HG03575 (cell line): ENCODE data around the gene PARD3.

Experiments
- ATAC-seq: cut with Tn5 transposase; IDR thresholded peaks from one replicate; pipeline ENCODE4 v1.9.1; 2021; ENCODE audit not compliant: unreplicated experiment, insufficient number of reproducible peaks, low FRiP score; ENCODE audit errors: extremely low read depth

The PARD3 gene

DNA sequence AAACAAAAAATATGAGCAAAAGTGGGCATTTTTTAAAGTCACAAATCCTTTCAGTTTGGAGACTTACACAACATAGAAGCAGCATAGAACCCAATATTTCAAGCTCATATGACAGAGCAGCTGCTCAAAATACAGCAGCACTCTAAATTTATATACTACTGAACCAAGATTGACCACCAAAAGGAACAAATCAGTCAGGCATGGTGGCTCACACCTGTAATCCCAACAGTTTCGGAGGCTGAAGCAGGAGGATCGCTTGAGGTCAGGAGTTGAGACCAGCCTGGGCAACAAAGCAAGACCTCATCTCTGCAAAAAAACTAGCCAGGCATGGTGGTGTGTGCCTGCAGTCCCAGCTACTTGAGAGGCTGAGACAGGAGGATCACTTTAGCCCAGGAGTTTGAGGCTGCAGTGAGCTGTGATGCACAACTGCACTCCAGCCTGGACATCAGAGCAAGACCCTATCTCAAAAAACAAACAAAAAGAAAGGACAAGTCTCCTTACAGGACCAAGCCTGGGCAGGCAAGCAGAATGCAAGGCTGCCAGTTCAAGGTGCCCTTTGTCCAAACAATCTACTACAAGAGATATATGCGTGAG, 40.0 kb downstream of the PARD3 start:
- no peak for ATAC-seq

DNA sequence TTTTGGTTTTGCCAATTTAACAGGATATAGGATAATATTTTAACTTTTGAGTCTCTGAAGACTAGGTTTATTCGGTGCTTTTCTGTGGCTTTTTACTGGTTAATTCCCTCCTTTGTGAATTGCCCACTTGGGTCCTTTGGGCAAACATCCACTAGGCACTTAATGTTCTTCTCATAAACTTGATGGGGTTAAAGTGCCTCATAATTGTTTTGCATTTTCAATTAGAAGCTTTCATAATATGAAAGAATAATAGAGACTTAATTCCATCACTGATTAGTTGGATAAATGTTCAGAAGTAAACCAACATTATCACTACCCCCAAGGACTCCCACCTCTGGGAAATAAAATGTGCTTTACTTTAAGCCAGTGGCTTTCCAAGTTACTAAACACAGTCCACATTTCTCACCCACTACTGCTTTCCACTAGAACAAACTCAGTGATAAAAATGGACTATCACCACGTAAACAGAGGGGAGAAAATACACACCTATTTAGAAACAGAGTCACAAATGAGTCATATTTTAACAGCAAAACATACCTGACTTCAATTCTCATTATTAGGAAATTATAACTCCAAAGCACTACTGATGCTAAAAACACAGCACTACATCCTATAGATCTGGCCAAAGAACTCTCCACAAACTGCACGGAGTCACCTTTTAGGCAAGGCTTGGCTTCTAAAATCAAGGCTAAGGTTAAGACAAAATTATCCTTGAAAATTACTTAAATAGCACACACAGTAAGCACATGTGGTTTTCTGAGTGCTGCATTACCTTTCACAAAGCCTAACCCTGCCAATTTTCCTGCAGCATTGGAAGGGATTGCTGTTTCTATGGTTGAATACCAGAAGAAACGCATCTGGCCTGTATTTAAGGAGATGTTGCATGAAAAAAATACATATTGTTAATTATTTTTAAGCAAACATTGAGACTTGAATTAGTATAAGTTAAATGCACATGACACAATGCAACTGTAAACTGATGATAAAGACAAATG, 41.2 kb downstream of the PARD3 start:
- ATAC-seq = no peak

DNA sequence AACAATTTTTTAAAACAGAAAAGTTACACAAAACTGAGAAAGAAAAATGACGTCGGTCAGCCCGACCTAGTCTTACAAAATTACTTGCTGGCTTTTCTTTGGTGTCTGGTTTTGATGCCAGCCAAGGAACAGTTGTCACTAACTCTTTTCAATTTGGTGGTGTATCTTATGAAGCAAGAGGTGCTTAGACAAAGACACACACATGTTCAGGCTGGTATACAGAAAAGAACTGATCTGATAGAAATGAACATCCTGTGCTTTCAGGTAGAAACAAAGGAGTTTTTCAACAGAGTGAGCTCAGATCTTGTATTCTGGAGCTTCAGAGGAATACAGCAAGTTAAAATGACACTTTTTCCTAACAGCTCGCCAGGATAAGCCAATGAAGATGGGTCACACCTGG, 43.6 kb downstream of the PARD3 start:
- no peak for ATAC-seq

DNA sequence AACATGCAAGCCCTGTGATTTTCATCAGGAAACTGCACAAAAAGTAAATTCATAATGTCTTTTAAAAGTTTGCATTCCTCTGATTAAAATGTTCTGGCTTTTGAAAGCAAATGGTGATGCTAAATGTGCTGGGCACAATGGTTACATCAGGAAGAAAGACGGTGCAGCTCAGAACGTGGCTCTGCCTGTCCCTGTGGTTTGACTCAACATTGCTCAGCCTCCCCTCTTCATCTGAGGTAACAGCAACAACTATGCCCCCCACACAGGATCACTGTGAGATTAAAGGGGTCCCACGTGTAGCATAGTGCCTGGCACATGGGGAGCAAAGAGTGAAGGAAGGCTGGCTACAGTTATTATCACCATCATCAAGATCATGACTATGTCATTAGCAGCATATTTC, 44.0 kb downstream of the PARD3 start:
- ATAC-seq = no peak

DNA sequence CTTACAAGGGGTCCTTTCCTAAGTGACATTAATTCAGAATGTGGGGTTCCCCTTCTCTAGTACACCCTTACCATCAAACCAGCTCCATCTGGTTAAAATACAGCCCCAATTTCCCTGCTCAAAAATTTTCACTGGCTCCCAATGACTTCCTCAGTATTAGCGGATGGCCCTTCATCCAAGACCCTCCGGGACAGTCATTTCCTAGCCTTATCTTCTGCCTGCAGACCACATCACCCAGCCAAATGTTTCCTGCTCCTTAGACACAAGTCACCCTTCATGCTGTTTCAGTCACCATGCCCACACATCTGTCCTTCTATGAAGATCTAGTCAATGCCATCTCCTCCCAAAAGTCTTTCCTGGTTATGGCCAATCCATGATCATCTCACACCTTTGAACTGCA, 45.2 kb downstream of the PARD3 start:
- no peak for ATAC-seq

DNA sequence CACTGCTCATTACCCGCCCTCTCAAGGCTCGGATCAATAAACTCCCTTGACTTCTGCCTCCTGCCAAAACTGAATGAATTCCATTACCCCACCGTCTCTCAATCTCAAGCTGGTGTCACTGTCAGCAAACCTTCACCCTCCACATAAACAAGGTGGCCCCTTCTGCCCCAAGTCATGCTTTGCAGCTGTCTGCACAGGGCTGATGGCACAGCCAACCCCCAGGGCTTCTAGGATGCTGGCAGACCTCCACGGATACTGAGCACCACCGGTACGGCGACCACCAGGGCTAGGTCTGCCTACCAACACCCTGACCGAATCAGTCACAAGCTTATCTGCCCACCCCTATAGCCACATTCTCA, 46.1 kb downstream of the PARD3 start:
- no peak for ATAC-seq

DNA sequence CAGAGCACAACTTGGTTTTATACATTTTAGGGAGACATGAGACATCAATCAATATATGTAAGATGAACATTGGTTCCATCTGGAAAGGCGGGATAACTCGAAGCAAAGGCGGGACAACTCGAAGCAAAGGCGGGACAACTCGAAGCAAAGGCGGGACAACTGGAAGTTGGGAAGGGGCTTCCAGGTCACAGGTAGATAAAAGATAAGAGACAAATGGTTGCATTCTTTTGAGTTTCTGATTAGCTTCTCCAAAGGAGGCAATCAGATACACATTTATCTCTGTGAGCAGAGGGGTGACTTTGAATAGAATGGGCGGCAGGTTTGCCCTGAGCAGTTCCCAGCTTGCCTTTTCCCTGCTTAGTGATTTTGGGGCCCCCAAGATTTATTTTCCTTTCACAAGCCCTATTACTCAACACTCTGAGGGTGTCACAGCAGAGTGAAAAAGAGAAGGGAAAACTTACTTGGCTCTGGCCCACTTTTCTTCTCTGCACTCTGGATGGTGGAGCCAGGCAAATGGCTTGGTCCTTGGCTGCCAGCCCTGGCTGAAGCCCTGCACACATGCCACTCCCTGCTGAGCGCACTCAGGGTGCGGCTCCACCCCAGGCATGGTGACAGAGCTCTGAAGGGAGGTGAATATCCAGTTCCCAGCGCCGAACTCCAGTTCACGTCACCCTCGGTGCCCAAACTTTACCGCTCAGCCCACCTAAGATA, 46.7 kb downstream of the PARD3 start:
- no peak for ATAC-seq

DNA sequence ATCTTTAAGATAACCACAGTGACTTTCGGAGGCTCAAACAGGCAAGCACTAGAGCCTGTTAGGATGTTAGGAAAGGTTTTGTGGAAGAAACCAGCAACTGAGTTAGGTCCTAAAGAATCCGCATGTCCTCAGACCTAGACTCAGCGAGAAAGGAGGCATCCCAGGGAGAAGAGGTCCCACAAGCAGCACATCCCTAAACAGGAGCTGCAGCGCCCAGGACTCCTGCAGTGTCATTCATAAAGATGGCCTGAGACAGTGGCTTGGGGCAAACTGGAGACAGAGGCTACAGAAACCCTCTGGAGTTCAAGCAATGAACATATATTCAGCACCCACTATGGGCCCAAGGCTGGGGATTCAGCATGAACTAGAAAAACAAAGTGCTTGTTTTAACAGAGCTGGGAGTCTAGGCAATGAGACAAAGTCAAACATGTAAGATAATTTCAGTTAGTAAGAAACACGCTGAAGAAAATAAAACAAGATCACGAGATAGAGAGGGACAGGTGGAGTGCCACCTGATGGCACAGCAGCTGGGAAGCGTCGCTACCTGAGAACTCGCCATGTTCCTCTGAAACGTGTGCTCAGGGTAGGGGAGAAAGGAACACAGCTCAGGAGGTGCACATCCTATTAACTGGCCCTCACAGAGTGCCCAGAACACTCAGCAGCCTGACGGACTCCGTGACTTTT, 48.1 kb downstream of the PARD3 start:
- no peak for ATAC-seq

DNA sequence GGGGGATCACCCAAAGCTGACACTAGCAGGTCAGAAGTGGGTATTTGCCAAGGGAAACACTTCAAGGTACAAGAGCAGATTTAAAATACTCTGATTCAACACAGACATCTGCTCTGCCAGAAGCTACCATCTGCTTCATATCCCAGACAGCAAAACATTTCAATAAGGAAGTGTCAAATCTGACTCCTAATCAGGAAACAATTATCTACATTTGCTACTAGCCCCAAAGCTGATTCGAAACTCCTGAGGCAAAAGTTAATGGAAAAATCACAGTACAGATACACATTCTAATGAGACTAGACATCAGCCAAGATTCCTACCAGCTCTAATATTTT, 48.9 kb downstream of the PARD3 start:
- ATAC-seq = no peak

DNA sequence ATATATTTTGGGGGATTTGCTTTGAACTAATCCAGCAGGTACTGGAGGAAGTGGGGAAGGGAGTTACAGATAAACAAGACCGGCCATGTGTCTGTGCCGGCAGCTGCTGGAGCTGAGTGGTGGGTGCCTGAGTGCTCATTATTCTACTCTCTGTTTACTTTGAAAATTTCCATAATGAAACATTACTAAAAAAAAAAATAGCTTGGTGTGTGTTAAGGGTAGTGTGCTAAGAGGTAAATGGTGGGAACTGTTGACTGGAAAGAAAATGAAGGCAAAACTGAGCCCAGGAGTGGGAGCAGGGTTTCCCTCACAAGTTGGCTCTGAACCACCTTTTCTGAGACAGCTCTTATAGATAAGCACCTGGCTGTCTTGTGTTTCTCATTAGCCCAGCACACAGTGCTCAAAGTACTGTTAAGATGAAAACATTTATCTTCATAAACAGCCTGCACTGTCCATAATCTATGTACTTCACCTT, 50.6 kb downstream of the PARD3 start:
- no peak for ATAC-seq

DNA sequence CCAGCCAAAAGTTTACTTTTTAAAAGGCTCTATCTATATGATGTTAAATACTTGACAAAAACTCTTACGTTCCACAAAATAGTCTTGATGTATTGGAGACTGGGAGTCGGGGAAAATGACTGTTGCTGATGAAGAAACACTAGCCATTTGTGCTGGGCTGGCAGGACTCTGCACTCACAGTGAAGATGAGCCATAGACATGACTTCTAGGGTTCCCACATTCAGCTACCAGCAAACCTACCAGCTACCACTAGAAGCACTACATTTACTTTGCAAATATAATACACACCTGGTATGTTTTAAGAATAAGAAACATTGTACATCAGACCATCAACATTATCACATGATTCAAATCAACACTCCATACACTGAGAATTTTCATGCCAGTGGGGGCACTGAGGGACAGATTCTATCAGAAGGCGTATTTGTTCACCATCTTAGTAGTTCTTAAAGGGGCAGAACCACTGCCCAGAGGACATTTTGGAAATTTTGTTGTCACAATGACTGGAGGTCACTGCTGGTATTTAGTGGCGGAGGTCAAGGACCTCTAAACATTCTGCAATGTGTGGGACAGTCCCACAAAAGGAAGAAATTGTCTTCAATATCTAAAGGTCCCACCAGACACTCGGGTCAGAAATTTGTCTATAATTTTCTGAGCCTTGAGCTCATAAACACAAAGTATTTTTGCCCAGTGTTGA, 52.3 kb downstream of the PARD3 start:
- no peak for ATAC-seq

DNA sequence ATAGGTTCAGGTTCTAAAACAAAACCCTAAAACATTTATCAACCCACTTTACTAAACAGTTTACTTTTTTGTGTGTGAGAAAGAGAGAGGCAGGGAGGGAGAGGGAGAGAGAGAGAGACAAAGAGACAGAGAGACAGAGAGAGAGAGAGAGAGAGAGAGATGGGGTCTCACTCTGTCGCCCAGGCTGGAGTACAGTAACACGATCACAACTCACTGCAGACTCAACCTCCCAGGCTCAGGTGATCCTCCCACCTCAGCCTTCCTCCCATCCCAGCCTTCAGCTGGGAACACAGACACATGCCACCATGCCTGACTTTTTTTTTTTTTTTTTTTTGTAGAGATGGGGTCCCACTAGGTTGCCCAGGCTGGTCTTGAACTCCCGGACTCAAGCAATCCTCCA, 52.9 kb downstream of the PARD3 start:
- ATAC-seq = no peak

DNA sequence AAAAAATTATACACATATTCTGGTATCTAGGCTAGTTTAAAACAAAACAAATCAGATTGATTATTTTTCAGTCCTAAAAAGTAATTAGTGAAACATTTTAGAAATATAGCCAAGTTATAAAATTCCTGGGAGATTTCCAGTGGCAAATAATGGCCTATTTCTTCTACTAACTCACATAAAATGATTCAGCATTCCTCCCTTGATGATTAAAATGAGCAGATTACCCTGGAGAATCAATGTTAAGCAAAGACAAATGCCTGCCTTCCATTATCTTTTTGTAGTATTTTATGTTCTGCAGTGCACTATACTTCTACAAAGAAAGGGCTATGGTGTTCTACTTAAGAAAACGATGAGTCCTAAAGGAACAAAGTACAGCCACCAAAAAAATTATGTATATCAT, 53.6 kb downstream of the PARD3 start:
- ATAC-seq = no peak

DNA sequence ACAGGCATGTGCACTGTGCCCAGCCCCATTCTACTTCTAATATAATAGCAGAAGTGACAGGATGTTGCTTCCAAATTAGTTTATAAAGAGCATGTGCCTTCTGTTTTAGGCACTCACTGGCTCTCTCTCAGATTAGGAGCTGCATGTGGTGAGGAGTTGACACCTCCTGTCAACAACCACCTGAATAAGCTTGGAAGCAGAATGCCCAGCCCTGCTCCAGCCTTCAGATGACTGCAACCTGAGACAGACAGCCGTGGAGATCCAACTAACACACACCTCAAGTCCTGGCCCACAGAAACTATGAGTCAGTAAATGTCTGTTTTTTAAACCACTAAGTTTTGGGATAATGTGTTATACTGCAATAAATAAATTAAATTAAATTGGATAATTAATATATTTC, 54.5 kb downstream of the PARD3 start:
- no peak for ATAC-seq

DNA sequence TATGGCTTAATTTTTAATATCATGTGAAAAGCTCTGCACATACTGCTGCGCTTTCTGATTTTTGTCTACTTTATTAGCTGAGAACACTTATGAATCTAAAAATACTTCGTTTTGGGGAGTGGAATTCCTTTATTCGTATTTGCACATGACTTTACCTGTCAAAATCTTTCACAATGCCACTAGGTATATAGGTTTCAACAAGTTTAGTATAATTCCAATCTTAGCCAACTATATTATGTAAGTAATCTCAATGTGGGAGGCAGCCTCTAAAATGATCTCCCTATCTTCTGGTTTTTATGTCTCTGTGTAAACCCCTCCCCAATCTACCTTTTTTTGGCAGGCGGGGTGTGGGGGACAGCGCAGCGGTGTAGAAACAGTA, 55.3 kb downstream of the PARD3 start:
- no peak for ATAC-seq

DNA sequence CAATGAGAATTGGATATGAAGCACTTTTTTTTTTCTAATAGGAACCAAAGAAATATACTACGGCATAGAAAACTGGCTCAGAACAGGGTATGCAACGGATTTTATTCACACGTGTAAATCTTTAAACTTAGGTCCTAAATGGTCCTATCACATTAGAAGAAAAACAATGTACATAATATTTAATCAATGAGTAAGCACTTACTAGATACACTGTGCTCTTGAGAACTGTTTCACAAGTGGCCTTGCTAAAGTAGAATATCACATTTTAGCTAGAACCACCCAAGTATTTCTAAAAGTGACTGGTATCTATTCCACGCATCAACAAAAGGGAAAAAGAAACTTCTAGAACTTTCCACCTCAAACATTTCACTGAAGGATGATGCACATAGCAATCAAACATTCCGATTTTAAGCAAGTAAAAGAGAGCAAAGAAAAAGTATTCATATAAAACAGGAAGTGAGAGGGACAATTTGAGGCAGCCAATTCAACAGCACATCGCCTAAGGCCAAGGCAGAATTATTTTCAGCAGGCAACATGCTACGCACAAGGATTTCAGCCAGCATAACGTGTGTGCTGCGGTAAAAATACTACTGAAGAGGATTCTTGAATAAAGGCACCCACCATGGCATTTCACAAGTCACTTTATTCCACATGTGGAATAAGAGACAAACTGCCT, 55.8 kb downstream of the PARD3 start:
- no peak for ATAC-seq

DNA sequence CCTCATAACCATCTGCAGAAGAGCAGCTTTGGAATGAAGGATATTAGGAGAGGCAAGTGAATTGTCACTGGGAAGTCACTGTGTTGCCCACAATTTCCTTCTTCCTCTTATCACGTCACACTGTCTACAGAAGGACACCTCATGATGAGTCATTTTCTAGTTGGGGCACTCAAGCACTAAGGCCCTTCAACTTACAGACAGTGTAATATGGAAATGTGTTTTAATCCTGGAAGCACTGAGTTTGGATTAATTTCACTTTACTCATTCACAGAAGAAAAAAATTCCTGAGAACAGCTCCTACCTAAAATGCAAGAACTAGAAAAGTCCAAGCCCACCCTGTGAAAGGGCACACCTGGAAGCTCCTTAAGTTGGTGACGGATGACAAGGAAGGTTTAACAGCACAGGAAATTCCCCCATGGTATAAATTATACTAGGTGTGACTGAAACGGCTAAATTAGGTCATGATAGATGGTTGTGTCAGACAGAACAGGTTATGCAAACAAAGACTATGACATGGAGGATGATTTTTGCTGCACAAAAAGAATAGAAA, 56.6 kb downstream of the PARD3 start:
- no peak for ATAC-seq

DNA sequence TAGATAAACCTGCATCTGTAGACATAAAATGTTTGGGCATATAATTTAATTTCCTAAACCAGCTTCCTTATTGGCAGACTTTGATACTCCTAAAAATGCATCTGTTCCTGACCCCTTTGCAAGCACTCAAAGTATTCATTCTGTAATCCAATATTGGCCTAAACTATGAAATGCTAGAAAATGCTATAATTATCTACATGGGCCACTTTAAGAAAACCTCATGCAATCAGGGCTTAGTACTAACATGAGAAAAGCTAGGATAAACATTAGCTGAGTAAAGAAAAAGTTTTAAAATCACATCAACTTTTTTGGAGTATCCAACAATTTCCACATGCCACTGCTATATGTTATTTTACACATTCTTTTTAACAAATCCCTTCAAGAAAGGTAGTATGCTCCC, 57.2 kb downstream of the PARD3 start:
- ATAC-seq = no peak
